Heart left ventricle (tissue), 13 donors: ENCODE results near the gene VAMP5.

Experiments
- POLR2A ChIP-seq, 2 donors: fragments of 450-650 bp; IDR thresholded peaks; one replicate each; pipeline ENCODE4 v1.6.1; 2017; ENCODE audit warnings: antibody characterized with exemption in 2 of 2, mild to moderate bottlenecking in 2 of 2, moderate library complexity in 2 of 2
- TF ChIP-seq, protein P1 (sequence below), 12 donors: fragments of 200-600 bp; sonication (generic) in 4 of 12; IDR thresholded peaks; one replicate each; pipeline versions ENCODE4 v1.5.0 to v1.8.0; 2018 to 2022; ENCODE audit warnings: antibody characterized with exemption in 12 of 12, mild to moderate bottlenecking in 5 of 12
- donor health status: ischemic (EF 13 %, LVEDD 7.1; RV severe dilation, severe dysfunction).
- donor health status: DM: no; HTN: yes; CAD: no.
- donor health status: DM: no; HTN: no; CAD: no.
- donor health status: ischemic (EF 25% LVEDD 6.9; RV normal size, moderate dysfunction).
- donor health status: ischemic (EF 25% LVEDD 5.7; RV mildly dilated, moderate dysfunction).
- donor health status: ischemic (EF 35%, LVEDD 5.7; RV mildly dilated, moderate dysfunction).
- donor health status: nonischemic (EF 11% LVEDD 7.7; RV severe dilation, severe dysfunction).
- donor health status: DM: yes; HTN: yes; CAD: no.
- donor health status: PGD.
- donor health status: ischemic (EF 29% LVEDD 5.4; RV normal size, mild dysfunction).
- donor health status: nonischemic (EF 23%, LVEDD 6.1; RV moderate dilation, normal function).

DNA sequence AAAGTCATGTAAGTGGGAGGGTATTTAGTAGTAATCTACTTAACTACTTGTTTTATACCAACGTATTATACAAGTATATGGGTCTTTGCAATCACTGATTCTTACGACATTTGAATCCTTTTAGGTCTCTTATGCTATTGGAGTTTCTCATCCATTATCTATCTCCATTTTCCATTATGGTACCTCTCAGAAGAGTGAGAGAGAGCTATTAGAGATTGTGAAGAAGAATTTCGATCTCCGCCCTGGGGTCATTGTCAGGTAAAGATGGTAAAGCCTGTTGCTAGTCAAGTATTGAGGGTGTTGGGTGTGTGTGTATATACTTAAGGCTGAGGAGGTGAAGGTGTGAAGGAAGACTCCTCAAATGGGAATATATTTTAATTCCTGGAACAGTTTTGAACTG lies 41.5 kb upstream of the VAMP5 start:
- no peak for TF ChIP-seq POLR2A (IDR thresholded peaks at IDR 0.05)
- TF ChIP-seq, protein P1, sequence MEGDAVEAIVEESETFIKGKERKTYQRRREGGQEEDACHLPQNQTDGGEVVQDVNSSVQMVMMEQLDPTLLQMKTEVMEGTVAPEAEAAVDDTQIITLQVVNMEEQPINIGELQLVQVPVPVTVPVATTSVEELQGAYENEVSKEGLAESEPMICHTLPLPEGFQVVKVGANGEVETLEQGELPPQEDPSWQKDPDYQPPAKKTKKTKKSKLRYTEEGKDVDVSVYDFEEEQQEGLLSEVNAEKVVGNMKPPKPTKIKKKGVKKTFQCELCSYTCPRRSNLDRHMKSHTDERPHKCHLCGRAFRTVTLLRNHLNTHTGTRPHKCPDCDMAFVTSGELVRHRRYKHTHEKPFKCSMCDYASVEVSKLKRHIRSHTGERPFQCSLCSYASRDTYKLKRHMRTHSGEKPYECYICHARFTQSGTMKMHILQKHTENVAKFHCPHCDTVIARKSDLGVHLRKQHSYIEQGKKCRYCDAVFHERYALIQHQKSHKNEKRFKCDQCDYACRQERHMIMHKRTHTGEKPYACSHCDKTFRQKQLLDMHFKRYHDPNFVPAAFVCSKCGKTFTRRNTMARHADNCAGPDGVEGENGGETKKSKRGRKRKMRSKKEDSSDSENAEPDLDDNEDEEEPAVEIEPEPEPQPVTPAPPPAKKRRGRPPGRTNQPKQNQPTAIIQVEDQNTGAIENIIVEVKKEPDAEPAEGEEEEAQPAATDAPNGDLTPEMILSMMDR (IDR thresholded peaks at IDR 0.05): no peak
